Right lobe of liver (tissue), 4 donors: ENCODE results near the gene SNRNP200.

Experiments
- POLR2A ChIP-seq: fragments of 450-650 bp; IDR thresholded peaks from one replicate; pipeline ENCODE4 v1.6.1; 2017; ENCODE audit warnings: antibody characterized with exemption, mild to moderate bottlenecking
- TF ChIP-seq, protein P1 (sequence below), 4 donors: fragments of 200-600 bp in 3 of 4; fragments of 450-650 bp in 1 of 4; IDR thresholded peaks; one replicate each; pipeline versions ENCODE4 v1.5.1 to v1.8.0; 2016 to 2022; ENCODE audit warnings: antibody characterized with exemption in 4 of 4, mild to moderate bottlenecking in 2 of 4
- donor health status: DM: no; HTN: no; CAD: no.
- donor health status: DM: no; HTN: no; CAD: no.
- donor health status: DM: no; HTN: yes; CAD: no.

DNA sequence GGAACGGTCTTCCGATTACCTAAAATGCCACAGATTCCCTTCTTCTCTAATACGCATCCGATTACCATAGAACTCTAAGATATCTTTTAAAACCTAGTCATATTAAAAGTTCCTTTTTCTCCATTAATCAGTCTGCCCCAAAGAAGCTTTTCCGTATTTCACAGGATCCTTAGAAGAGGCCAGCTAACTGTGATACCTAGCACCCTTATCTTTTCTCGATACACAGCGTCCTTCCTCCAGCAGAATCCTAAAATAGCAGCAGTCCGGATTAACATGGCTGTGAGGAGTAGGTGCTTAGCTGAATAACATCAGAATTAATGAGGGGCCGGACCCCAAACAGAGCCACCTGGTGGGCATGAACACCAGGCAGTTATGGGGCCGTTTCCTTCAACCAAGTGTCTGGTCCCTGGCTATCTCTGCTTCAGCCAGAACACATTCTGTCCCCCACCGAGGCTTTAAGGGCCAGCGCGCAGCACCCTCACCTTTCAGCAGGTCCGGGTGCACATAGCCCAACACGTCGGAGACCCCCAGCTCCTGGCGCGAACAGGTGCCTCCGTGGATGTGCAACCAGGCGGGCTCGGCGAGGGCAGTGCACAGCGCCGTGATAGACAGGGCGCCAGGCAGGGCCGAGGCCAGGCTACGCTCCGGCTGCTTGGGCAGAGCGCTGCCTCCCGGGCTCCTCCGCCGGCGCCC, 40.5 kb downstream of the SNRNP200 start:
- no peak for TF ChIP-seq POLR2A
- TF ChIP-seq, protein P1, sequence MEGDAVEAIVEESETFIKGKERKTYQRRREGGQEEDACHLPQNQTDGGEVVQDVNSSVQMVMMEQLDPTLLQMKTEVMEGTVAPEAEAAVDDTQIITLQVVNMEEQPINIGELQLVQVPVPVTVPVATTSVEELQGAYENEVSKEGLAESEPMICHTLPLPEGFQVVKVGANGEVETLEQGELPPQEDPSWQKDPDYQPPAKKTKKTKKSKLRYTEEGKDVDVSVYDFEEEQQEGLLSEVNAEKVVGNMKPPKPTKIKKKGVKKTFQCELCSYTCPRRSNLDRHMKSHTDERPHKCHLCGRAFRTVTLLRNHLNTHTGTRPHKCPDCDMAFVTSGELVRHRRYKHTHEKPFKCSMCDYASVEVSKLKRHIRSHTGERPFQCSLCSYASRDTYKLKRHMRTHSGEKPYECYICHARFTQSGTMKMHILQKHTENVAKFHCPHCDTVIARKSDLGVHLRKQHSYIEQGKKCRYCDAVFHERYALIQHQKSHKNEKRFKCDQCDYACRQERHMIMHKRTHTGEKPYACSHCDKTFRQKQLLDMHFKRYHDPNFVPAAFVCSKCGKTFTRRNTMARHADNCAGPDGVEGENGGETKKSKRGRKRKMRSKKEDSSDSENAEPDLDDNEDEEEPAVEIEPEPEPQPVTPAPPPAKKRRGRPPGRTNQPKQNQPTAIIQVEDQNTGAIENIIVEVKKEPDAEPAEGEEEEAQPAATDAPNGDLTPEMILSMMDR (IDR thresholded peaks at IDR 0.05) = peak in 2 of 4 donors; percentile 14 to 23
